Fibroblast of lung (primary cell): Measurements from ENCODE around the gene SGPL1. TPM values are rescaled to one million over a fixed set of nuclear protein-coding genes. Genes with fewer than 3 reads are reported as not detected.

Experiments
- DNase-seq, 2 donors: peaks; one replicate each; pipeline versions ENCODE4 v3.0.0 to v3.0.0-alpha.2; 2010; ENCODE audit warnings: low read depth in 2 of 2
- H2AFZ ChIP-seq: 2 replicates; pipeline ENCODE4 v1.5.1; 2012; ENCODE audit warnings: low read length, control low read depth, inconsistent platforms
- H3K27ac ChIP-seq: 2 replicates; pipeline ENCODE4 v1.5.1; 2011; ENCODE audit warnings: low read length, control low read depth; ENCODE audit not compliant: insufficient read depth
- H3K27me3 ChIP-seq: 2 replicates; pipeline ENCODE4 v1.5.1; 2011; ENCODE audit warnings: mild to moderate bottlenecking, low read length; ENCODE audit not compliant: control insufficient read depth, insufficient read depth
- H3K36me3 ChIP-seq: 2 replicates; pipeline ENCODE4 v1.5.1; 2011; ENCODE audit warnings: low read length; ENCODE audit not compliant: control insufficient read depth, insufficient read depth
- H3K4me1 ChIP-seq: 2 replicates; pipeline ENCODE4 v1.5.1; 2011; ENCODE audit warnings: low read length; ENCODE audit not compliant: control insufficient read depth, insufficient read depth; ENCODE audit errors: extremely low read depth
- H3K4me2 ChIP-seq: 2 replicates; pipeline ENCODE4 v1.5.1; 2011; ENCODE audit warnings: low read length, control low read depth; ENCODE audit not compliant: insufficient read depth; ENCODE audit errors: extremely low read depth
- H3K4me3 ChIP-seq, 4 experiments: fragments of 200-600 bp in 1 of 4; sonication (generic) in 1 of 4; replicated peaks in 1 of 4; 2 replicates each; pipeline ENCODE4 v1.5.1; 2011 to 2016; ENCODE audit warnings: low read length in 4 of 4, low read depth in 3 of 4, mild to moderate bottlenecking in 3 of 4, control low read depth in 2 of 4, inconsistent platforms in 1 of 4, mixed read lengths in 1 of 4; ENCODE audit not compliant: insufficient read depth in 1 of 4; ENCODE audit errors: control extremely low read depth in 1 of 4
- H3K79me2 ChIP-seq: 2 replicates; pipeline ENCODE4 v1.5.1; 2012; ENCODE audit warnings: mild to moderate bottlenecking, low read length, inconsistent platforms; ENCODE audit not compliant: control insufficient read depth, insufficient read depth
- H3K9ac ChIP-seq: 2 replicates; pipeline ENCODE4 v1.5.1; 2011; ENCODE audit warnings: mild to moderate bottlenecking, low read length, control low read depth; ENCODE audit not compliant: insufficient read depth
- H3K9me3 ChIP-seq: 2 replicates; pipeline ENCODE4 v1.5.1; 2012; ENCODE audit warnings: low read depth, low read length; ENCODE audit not compliant: control insufficient read depth, insufficient read depth
- H4K20me1 ChIP-seq: 2 replicates; pipeline ENCODE4 v1.5.1; 2011; ENCODE audit warnings: low read length; ENCODE audit not compliant: control insufficient read depth, insufficient read depth; ENCODE audit errors: extremely low read depth
- EZH2 ChIP-seq: IDR thresholded peaks from 2 replicates; pipeline ENCODE4 v1.5.1; 2012; ENCODE audit warnings: low read length, control low read depth, mild to moderate bottlenecking; ENCODE audit errors: missing control alignments
- polyA plus RNA-seq, 2 donors: library from polyadenylated mRNA; depleted of rRNA in 1 of 2; stranded (reverse) in 1 of 2; unstranded in 1 of 2; fragments of >200 nt; gene quantifications; 2 replicates each; pipeline ENCODE4 v1.2.1, GENCODE V29; 2011 to 2012; ENCODE audit warnings: missing spikeins in 1 of 2
- total RNA-seq: library from RNA; depleted of rRNA; stranded (reverse); fragments of >200 nt; gene quantifications from 2 replicates; pipeline ENCODE4 v1.2.1, GENCODE V29; 2014
- TF ChIP-seq, protein P1 (sequence below), 2 donors: IDR thresholded peaks in 1 of 2; conservative IDR thresholded peaks in 1 of 2; 1 replicate in 1 of 2; 2 replicates in 1 of 2; pipeline ENCODE4 v1.5.1; 2011 to 2012; ENCODE audit warnings: low read length in 2 of 2, control low read depth in 1 of 2, inconsistent platforms in 1 of 2, low read depth in 1 of 2, mild to moderate bottlenecking in 1 of 2

Gene SGPL1
- total and polyA plus RNA-seq, 2 donors (not counting 1 experiment from before 2014, with no cell fraction given): 21.2 to 40.3 TPM

DNA sequence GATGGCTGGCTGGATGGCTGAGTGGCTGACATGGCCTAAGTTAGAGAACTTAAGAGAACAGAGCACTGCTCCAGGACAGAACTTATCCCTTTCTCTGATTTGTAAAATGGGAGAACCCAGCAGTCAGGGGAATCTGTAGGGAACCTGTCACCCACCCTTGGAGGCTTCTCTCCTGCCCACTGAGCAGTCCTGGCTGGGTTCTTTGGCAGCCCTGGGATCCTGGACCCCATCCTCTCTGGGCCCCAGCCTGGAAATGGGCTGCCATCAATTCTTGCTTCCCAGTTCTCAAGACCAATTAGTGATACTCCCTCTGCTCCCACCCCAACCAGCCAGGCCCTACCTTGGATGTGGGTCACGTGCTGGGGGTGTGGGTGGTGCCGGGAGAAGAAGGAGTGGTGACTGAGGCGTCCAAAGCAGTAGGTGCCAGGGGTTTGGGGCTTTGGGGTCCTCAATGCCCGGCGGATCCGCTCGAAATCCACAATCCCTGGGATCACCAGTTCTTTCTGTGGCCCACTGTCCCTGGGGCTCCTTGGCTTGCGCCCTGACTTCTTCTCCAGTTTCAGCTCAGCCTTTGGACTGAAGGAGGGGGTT, 34.2 kb upstream of the SGPL1 start:
- TF ChIP-seq, protein P1, sequence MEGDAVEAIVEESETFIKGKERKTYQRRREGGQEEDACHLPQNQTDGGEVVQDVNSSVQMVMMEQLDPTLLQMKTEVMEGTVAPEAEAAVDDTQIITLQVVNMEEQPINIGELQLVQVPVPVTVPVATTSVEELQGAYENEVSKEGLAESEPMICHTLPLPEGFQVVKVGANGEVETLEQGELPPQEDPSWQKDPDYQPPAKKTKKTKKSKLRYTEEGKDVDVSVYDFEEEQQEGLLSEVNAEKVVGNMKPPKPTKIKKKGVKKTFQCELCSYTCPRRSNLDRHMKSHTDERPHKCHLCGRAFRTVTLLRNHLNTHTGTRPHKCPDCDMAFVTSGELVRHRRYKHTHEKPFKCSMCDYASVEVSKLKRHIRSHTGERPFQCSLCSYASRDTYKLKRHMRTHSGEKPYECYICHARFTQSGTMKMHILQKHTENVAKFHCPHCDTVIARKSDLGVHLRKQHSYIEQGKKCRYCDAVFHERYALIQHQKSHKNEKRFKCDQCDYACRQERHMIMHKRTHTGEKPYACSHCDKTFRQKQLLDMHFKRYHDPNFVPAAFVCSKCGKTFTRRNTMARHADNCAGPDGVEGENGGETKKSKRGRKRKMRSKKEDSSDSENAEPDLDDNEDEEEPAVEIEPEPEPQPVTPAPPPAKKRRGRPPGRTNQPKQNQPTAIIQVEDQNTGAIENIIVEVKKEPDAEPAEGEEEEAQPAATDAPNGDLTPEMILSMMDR (conservative IDR thresholded peaks at IDR 0.05 in 1 of 2, IDR thresholded peaks at IDR 0.05 in 1 of 2; ENCODE audit: low read depth in 1 of 2, low read length in 2 of 2): no peak
- TF ChIP-seq EZH2: no peak
- DNase-seq: no peak
- peaks cover 22% of the 10 kb centered on the region for H3K27me3 ChIP-seq

DNA sequence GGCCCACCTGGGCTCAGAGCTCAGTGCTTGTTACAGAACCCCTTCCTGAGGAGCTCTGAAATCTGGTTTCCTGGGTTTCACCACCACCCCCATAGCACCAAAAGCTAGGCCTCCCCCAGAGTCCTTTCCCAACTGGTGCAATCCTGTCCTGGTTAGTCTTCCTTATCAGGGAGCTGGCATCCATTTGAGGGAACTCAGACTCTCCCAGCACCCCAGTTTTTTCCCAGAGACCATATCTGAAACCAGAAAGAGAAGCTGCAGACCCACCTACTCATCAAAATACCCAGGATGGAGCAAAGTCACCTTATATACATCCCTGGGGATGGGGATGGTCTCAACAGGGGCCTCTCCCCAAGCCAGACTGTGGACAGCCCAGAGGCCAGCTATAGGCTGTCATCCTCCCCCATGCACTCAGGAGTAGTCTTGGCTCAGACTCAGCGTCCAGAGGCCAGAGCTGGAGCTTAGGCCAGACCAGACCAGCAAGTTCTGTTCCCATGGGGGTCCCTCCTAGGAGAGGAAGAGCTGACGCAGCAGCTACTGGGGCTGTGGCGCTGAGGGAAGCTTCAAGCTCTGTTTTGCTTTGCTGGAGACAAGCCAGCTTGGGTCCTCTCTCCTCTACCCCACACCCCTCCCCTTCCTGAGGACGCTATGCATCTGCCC, 33.5 kb upstream of the SGPL1 start:
- Histone ChIP-seq H3K4me1 (no peaks in the 10 kb centered on the region), H3K36me3 (no peaks in the 10 kb centered on the region), H3K9ac (no peak overlapping the region), H3K27ac (no peak overlapping the region), H4K20me1 (no peaks in the 10 kb centered on the region), H3K4me3 (no peak overlapping the region), H2AFZ (no peak overlapping the region), H3K9me3 (no peaks in the 10 kb centered on the region), H3K27me3 (peaks cover 22% of the 10 kb centered on the region), H3K4me2 (no peak overlapping the region), H3K79me2 (no peaks in the 10 kb centered on the region)
- no peak for DNase-seq
- TF ChIP-seq, protein P1 (conservative IDR thresholded peaks at IDR 0.05 in 1 of 2, IDR thresholded peaks at IDR 0.05 in 1 of 2; ENCODE audit: low read depth in 1 of 2, low read length in 2 of 2): no peak
- no peak for TF ChIP-seq EZH2

More for the DNA sequence above, 34.2 kb upstream of the SGPL1 start:
- H3K4me1 ChIP-seq: no peaks in the 10 kb centered on the region
- no peak overlapping the region for H3K9ac ChIP-seq
- H3K9me3 ChIP-seq: no peaks in the 10 kb centered on the region
- H4K20me1 ChIP-seq: no peaks in the 10 kb centered on the region
- no peak overlapping the region for H3K4me2 ChIP-seq
- H3K79me2 ChIP-seq: no peaks in the 10 kb centered on the region
- no peak overlapping the region for H3K4me3 ChIP-seq
- no peak overlapping the region for H3K27ac ChIP-seq
- H2AFZ ChIP-seq: no peak overlapping the region
- H3K36me3 ChIP-seq: no peaks in the 10 kb centered on the region

DNA sequence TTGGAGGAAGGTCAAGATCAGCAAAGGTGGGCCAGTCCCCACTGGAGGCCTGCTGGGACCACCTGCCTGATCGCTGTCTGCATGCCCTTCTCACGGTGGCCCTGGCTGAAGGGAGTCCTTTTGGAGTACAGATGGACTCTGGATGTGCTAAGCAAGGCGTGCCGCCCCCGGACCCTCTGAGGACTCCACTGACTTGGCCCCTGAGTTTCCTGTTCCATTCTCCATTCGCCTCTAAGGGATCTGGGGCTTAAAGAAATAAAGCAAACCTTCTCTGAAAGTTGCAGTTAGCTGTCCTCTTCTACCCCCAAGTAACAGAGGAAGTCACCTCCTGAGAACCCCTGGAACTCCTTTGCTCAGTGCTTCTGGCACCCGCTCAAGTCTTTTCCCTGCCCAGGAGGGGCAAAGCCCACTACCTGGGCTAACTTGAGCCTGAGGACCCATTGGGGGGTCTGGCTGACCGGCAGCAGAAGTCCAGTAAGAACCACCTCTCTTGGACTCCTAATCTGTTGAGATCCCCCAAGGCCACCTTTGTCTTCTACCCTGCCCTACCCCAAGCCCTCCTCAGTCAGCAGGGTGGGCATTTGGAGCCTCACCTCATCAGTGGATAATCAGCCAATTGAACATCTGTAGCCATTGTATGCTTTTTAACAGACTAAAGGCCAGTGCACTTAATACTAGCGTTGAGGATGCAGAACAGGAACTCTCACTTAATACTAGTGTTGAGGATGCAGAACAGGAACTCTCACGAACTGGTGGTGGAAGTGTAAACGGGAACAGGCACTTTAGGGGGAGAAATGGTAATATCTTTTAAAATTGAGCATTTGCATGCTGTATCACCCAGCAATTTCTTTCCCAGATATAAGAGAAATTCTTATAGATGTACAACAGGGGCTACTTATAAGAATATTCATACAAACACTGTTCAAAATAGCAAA, 32.7 kb upstream of the SGPL1 start:
- Histone ChIP-seq H3K4me1 (no peaks in the 10 kb centered on the region), H3K27ac (no peak overlapping the region), H4K20me1 (no peaks in the 10 kb centered on the region), H3K79me2 (no peaks in the 10 kb centered on the region), H3K36me3 (no peaks in the 10 kb centered on the region), H3K27me3 (peaks cover 22% of the 10 kb centered on the region), H3K4me3 (no peak overlapping the region), H2AFZ (no peak overlapping the region), H3K9me3 (no peaks in the 10 kb centered on the region), H3K9ac (no peak overlapping the region), H3K4me2 (no peak overlapping the region)
- no peak for DNase-seq
- TF ChIP-seq, protein P1 (conservative IDR thresholded peaks at IDR 0.05 in 1 of 2, IDR thresholded peaks at IDR 0.05 in 1 of 2; ENCODE audit: low read depth in 1 of 2, low read length in 2 of 2): no peak
- TF ChIP-seq EZH2: no peak
